Fibroblast of lung (primary cell): ENCODE results near the gene RAB8A.

Source experiments
- CTCF ChIP-seq, 2 donors: IDR thresholded peaks in 1 of 2; conservative IDR thresholded peaks in 1 of 2; 1 replicate in 1 of 2; 2 replicates in 1 of 2; pipeline ENCODE4 v1.5.1; 2011 to 2012; ENCODE audit warnings: low read length in 2 of 2, control low read depth in 1 of 2, inconsistent platforms in 1 of 2, low read depth in 1 of 2, mild to moderate bottlenecking in 1 of 2
- EZH2 ChIP-seq: IDR thresholded peaks from 2 replicates; pipeline ENCODE4 v1.5.1; 2012; ENCODE audit warnings: low read length, control low read depth, mild to moderate bottlenecking; ENCODE audit errors: missing control alignments

- no peak for TF ChIP-seq CTCF (conservative IDR thresholded peaks at IDR 0.05 in 1 of 2, IDR thresholded peaks at IDR 0.05 in 1 of 2; ENCODE audit: low read depth in 1 of 2, low read length in 2 of 2)
- no peak for TF ChIP-seq EZH2
These were observed 22.5 kb upstream of the RAB8A start for GRCh38 chr19:16089010-16089846.
